Activated CD4-positive, CD25-positive, alpha-beta regulatory T cell treated with anti-CD3 and anti-CD28 coated beads, Interleukin-2, amount 50 U/mL, for 72 hours (primary cell): ENCODE data around the gene SYNE1.
"Not testable (repeated sequence)": the region's sequence is repeated elsewhere in the genome, so short reads cannot be mapped to it uniquely, and the experiment has no call there.

Experiments
- DNase-seq: peaks from one replicate; pipeline ENCODE4 v3.0.0; 2021

SYNE1 gene, protein sequence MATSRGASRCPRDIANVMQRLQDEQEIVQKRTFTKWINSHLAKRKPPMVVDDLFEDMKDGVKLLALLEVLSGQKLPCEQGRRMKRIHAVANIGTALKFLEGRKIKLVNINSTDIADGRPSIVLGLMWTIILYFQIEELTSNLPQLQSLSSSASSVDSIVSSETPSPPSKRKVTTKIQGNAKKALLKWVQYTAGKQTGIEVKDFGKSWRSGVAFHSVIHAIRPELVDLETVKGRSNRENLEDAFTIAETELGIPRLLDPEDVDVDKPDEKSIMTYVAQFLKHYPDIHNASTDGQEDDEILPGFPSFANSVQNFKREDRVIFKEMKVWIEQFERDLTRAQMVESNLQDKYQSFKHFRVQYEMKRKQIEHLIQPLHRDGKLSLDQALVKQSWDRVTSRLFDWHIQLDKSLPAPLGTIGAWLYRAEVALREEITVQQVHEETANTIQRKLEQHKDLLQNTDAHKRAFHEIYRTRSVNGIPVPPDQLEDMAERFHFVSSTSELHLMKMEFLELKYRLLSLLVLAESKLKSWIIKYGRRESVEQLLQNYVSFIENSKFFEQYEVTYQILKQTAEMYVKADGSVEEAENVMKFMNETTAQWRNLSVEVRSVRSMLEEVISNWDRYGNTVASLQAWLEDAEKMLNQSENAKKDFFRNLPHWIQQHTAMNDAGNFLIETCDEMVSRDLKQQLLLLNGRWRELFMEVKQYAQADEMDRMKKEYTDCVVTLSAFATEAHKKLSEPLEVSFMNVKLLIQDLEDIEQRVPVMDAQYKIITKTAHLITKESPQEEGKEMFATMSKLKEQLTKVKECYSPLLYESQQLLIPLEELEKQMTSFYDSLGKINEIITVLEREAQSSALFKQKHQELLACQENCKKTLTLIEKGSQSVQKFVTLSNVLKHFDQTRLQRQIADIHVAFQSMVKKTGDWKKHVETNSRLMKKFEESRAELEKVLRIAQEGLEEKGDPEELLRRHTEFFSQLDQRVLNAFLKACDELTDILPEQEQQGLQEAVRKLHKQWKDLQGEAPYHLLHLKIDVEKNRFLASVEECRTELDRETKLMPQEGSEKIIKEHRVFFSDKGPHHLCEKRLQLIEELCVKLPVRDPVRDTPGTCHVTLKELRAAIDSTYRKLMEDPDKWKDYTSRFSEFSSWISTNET (N-terminal part only)

GRCh38 chr6:152637296-152638047 is at the start of gene SYNE1:
Gene SYNE1 (minus strand): TSS chr6:152637362. CDS start chr6:152628331, 9,031 bp downstream.
- DNase-seq: no peak

DNA sequence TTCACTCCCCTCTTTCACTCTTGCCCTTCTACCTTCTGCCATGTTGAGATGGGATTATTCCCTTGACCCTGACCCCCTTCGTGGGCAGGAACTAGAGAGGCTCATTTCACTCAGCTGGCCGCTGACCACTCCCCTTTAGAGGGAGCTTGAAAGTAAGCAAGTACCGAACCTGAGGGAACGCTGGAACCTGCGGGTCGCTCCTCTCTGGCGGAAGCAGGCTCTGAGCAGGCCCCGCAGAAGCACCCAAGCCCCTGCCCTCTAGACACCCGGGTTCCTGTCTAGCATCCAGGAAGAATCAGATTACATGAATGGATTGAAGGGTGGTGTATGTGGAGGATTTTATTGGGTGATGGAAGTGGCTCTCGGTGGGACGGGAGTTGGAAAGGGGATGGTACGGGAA is 48.7 kb upstream of the SYNE1 start:
- no peak for DNase-seq

- not testable (repeated sequence) for DNase-seq
These were observed 45.8 kb upstream of the SYNE1 start for GRCh38 chr6:152682935-152683334.

DNA sequence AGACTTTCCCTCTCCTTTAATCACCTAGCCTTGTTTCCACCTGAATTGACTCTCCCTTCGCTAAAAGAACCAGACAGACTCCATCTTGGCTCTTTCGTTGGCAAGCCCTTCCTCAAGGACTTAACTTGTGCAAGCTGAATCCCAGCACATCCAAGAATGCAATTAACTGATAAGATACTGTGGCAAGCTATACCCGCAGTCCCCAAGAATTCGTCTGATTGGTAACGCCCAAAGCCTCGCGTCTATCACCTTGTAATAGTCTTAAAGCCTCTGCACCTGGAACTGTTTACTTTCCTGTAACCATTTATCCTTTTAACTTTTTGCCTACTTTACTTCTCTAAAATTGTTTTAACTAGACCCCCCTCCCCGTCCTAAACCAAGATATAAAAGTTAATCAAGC is 45.0 kb upstream of the SYNE1 start:
- no peak for DNase-seq

DNA sequence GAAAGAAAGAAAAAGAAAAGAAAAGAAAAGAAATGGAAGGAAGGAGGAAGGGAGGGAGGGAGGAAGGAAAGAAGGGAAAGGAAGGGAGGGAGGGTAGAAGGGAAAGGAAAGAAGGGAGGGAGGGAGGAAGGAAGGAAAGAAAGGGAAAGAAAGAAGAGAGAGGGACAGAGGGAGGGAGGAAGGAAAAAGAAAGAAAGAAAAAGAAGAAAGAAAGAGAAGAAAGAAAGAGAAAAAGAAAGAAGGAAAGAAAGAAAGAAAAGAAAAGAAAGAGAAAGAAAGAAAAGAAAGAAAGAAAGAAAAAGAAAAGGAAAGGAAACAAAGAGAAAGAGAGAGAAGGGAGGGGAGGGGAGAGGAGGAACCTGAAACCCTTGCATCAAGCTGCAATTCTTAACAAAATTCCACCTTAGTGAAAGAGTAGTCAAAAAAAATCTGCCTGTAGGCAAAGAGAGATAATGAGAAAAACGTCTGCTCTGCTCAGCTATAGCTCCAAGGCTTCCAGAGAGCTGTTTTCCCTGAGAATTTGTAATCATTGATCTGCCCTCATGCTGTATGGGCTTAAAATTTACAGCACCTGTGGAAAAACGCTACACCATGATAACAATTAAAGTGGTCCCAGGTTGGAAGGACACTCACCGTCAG is 43.8 kb upstream of the SYNE1 start:
- DNase-seq: no peak

GRCh38 chr6:152680151-152680550 is 43.0 kb upstream of the SYNE1 start:
- no peak for DNase-seq

DNA sequence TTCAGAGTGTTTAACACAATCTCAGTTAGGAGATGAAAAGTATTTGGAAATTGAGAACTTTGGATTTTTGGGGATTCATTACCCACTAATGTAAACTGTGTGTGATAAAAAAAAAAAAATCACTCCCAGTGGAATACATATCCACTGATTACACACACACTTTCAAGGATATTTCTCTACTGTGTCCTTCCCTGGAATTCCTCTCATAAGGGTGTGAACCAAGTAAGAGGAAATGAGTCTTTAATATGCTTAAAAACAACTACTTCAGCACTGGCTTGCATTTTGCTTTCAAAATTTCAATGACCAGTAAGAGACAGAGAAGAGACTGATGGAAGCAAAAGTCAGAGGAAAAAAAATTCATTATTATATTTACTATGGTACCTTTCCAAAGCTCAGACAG is 36.1 kb upstream of the SYNE1 start:
- DNase-seq: no peak

DNA sequence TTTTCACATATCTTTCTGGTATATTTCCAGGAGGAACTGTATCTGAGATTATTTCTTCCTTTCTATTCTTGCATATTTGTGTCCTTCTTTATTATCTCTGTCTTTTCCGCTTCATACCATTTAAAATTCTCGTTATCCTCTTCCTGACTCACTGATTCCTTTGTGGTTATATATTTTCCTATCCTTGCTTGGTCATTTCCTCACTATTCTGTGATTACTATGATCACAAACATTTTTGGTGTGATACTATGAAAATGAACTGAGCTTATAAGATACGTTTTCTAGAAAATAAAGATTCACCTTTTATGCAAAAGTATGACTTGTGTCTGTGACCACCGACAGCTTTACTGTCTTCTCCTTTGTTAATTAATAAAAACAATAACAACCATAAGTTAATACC is 34.0 kb upstream of the SYNE1 start:
- no peak for DNase-seq

GRCh38 chr6:152669895-152670294 is 32.7 kb upstream of the SYNE1 start:
- no peak for DNase-seq

GRCh38 chr6:152661776-152662175 is 24.6 kb upstream of the SYNE1 start:
- no peak for DNase-seq

DNA sequence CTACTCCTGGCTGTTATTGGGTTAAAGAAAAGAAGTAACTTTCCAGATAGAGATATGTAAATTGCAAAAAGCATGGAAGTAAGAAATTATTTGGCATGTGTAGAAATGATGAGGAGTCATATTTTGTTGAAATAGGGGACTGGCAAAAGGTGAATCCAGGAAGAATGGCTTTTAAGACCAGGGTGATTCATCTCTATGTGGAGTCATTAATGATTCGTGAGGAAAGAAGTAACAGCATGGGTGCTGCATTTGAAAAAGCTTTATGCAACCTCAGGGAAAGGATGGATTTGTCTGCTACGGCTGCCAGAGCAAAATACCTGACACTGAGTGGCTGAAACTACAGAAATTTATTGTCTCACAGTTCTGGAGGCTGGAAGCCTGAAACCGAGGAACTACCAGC is 14.8 kb upstream of the SYNE1 start:
- no peak for DNase-seq

- DNase-seq: no peak
These were observed 10.9 kb upstream of the SYNE1 start for GRCh38 chr6:152648105-152648504.

- DNase-seq: not testable (repeated sequence)
These were observed 9.6 kb upstream of the SYNE1 start for GRCh38 chr6:152646732-152647131.

DNA sequence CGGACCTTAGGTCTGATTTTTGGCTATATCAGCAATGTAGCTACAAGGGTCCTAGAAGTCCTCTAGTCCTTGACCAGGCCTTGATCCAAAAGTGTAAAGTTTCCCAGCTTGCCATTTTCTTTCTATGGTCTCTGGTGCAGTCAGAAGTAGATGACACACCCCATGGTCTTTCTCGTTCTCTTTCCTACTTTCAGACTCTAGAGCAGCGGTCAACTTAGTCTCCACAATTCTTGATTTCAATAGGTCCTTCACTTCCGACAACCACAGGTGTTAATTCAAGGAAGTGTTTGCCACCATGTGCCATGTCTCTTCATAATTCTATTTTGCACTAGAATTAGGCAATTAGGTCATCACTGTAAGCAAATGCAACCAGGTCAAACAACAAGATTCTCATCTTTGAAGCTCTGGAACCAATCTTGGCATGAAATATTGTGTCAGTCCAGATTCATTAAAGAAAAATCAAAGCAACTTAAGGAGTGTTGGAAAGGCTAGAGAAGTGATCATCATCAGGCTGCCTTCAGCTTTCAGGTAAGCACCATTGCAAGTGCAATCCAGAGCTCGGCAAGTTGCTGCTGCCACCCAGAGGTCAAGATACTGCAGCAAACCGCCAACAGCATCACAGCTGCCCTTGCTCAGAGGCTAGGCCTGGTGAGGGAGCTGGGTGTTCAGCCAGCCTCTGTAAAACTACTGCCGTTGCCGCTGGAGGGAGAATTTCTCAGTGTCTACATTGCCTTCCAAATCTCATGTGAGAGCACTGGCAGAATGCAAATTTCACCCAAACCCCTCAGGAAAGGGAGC is 5.6 kb upstream of the SYNE1 start:
- no peak for DNase-seq

- DNase-seq: no peak
These were observed 410 bp downstream of the SYNE1 start for GRCh38 chr6:152636609-152637295.

DNA sequence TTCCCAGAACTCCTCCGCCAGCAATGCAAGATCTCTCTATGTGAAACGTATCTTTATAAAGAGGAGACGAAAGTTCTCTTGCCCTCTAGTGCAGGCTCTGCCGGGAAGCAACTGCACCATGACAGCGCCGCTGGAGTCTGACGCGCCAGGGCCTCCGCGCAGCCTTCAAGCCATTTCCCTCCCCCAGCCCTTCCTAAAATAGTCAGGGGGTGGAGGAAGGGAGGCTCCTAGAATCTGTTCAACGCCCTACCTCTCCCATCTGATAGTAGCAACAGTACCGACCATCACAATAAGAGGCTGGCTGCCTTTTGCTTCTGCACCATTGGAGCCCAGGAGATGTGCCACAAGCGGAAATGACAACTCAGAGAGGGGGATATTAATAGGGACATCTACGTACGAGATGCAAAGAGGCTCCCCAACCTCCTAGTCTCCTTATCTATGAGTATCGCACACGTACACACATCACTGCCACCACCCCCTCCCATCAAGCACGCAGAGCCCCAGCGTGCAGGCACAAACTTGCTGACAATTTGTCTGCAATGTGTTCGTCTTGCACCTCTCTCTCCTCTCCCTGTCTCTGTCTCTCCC is 1.0 kb downstream of the SYNE1 start:
- no peak for DNase-seq

DNA sequence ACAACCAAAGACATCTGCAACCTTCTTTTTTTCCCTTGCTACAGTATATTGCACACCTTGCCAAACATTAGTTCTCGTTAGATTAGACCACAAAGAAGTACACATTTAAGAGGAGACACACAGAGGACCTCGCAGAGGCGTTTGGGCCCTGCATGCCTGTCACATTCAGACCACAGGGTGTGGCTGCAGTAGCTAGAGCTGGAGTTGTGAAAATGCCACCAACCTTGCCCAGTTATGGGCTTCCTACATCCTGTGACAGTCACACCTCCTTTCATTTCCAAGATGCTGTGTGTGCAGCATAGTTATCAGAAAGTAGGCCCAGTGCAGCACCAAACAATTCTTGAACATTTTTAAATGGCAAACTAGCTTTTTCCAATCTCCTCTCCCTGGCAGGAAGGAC is 2.4 kb downstream of the SYNE1 start:
- no peak for DNase-seq

- no peak for DNase-seq
These were observed 4.9 kb downstream of the SYNE1 start for GRCh38 chr6:152632121-152632782.

DNA sequence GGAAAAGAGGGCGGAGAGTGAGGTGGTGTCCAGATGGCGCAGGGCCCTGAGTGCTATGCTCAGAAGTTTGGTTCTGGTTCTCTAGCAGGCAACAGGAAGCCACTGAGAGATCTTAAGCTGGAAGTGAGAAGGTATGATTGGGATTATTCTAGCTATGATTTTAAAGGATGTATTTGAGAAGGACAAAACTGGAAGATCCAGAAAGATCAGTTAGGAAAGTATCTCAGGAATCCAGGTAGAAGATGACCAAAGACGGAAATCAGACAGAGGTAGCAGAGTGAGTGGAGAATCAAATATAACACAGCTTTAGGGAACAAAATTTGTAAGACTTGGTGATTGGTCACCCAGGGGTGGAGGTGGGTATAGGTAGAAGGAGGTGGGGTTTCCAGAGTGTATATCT is 5.8 kb downstream of the SYNE1 start:
- no peak for DNase-seq

- no peak for DNase-seq
These were observed 6.3 kb downstream of the SYNE1 start for GRCh38 chr6:152630832-152631231.
